GM19372 (cell line): ENCODE data around the gene SLC35A4.
"Not testable (repeated sequence)": the region's sequence is repeated elsewhere in the genome, so short reads cannot be mapped to it uniquely, and the experiment has no call there.

Experiments used
- ATAC-seq: cut with Tn5 transposase; IDR thresholded peaks from one replicate; pipeline ENCODE4 v1.9.1; 2021; ENCODE audit warnings: mild to moderate bottlenecking, low read depth, moderate library complexity; ENCODE audit not compliant: unreplicated experiment

The SLC35A4 gene

GRCh38 chr5:140579188-140579747 is 14.6 kb downstream of the SLC35A4 start:
- ATAC-seq: not testable (repeated sequence)

GRCh38 chr5:140587495-140587894 is 22.9 kb downstream of the SLC35A4 start:
- ATAC-seq: no peak

- no peak for ATAC-seq
These were observed 23.9 kb downstream of the SLC35A4 start for GRCh38 chr5:140588311-140589070.

- no peak for ATAC-seq
These were observed 26.2 kb downstream of the SLC35A4 start for GRCh38 chr5:140590861-140591260.

- ATAC-seq: no peak
These were observed 27.2 kb downstream of the SLC35A4 start for GRCh38 chr5:140591747-140592372.

- ATAC-seq: not testable (repeated sequence)
These were observed 28.4 kb downstream of the SLC35A4 start for GRCh38 chr5:140593070-140593469.

GRCh38 chr5:140594169-140594568 is 29.5 kb downstream of the SLC35A4 start:
- no peak for ATAC-seq

- no peak for ATAC-seq
These were observed 31.1 kb downstream of the SLC35A4 start for GRCh38 chr5:140595538-140596300.

GRCh38 chr5:140596321-140596741 is 31.7 kb downstream of the SLC35A4 start:
- ATAC-seq: no peak

GRCh38 chr5:140598836-140599235 is 34.2 kb downstream of the SLC35A4 start:
- ATAC-seq: no peak

GRCh38 chr5:140600096-140600495 is 35.5 kb downstream of the SLC35A4 start:
- ATAC-seq: no peak

GRCh38 chr5:140602147-140602546 is 37.5 kb downstream of the SLC35A4 start:
- no peak for ATAC-seq

GRCh38 chr5:140603446-140603698 is 38.7 kb downstream of the SLC35A4 start:
- ATAC-seq: not testable (repeated sequence)

- no peak for ATAC-seq
These were observed 39.1 kb downstream of the SLC35A4 start for GRCh38 chr5:140603734-140604133.

- no peak for ATAC-seq
These were observed 41.3 kb downstream of the SLC35A4 start for GRCh38 chr5:140605879-140606278.

GRCh38 chr5:140607031-140607430 is 42.4 kb downstream of the SLC35A4 start:
- no peak for ATAC-seq

- no peak for ATAC-seq
These were observed 44.1 kb downstream of the SLC35A4 start for GRCh38 chr5:140608722-140609121.

- ATAC-seq: no peak
These were observed 44.5 kb downstream of the SLC35A4 start for GRCh38 chr5:140609126-140609525.

GRCh38 chr5:140611020-140611521 is 46.4 kb downstream of the SLC35A4 start:
- no peak for ATAC-seq
